ENCODE results near the gene PIH1D2.

GRCh38 chr11:112042961-112043304 lies 30.9 kb downstream of the PIH1D2 start:
- TF ChIP-seq CTCF (IDR thresholded peaks at IDR 0.05; ENCODE audit: insufficient read depth, low read length), result no peak
- no peak for TF ChIP-seq POLR2AphosphoS5 (IDR thresholded peaks at IDR 0.05; ENCODE audit: low read depth)

All from HL-60 (cell line).